Epithelial cell of alveolus of lung (primary cell): ENCODE results near the gene ARV1. TPM values are rescaled to one million over a fixed set of nuclear protein-coding genes. Genes with fewer than 3 reads are reported as not detected.

ENCODE experiments used
- total RNA-seq: library from RNA; depleted of rRNA; stranded (reverse); fragments of >200 nt; gene quantifications from 2 replicates; pipeline ENCODE4 v1.2.1, GENCODE V29; 2015

ARV1 gene
- 12.9 and 29.8 TPM in 2 replicates for total RNA-seq

DNA sequence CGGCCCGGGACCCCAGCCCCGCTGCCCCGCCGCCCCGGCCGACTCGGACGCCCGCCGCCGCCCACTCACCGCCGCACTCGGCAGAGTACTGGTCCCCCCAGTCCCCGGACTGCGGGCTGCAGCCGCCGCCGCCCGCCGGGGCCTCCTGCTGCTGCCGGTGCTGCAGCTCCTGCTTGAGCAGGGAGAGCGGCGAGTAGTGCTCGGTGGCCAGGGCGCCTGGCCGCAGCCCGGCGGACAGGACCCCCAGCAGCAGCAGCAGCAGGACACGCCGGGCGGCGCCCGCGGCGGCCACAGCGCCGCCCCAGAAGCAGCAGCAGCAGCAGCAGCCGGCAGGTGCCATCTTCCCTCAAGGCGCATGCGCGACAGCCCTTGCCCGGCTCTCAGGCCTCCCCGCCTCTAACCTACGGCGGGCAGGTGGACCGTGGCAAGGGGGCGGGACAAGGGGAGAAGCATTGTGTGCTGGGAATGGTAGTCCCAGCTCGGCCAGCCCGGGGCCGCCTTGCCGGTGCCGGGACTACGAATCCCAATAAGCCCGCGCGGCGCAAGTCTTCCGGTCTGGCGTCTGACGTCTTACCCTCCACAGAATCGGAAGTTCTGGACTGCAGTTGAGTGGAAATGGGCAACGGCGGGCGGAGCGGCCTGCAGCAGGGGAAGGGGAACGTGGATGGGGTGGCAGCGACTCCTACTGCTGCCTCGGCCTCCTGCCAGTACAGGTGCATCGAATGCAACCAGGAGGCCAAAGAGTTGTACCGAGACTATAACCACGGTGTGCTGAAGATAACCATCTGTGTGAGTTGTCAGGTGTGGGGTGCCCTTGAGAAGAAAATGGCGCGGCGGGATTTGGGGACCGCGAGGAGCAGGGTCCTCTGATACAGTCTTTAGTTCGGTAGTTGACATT lies at the start of gene ARV1, which contains the start of gene TTC13:
TSS of gene ARV1 (plus strand) at position 604 of the 898 bp plus-strand sequence. CDS start at position 616, 12 bp downstream.
TSS of gene TTC13 (minus strand) at position 371 of the 898 bp plus-strand sequence. CDS start at position 340, 31 bp downstream.

DNA sequence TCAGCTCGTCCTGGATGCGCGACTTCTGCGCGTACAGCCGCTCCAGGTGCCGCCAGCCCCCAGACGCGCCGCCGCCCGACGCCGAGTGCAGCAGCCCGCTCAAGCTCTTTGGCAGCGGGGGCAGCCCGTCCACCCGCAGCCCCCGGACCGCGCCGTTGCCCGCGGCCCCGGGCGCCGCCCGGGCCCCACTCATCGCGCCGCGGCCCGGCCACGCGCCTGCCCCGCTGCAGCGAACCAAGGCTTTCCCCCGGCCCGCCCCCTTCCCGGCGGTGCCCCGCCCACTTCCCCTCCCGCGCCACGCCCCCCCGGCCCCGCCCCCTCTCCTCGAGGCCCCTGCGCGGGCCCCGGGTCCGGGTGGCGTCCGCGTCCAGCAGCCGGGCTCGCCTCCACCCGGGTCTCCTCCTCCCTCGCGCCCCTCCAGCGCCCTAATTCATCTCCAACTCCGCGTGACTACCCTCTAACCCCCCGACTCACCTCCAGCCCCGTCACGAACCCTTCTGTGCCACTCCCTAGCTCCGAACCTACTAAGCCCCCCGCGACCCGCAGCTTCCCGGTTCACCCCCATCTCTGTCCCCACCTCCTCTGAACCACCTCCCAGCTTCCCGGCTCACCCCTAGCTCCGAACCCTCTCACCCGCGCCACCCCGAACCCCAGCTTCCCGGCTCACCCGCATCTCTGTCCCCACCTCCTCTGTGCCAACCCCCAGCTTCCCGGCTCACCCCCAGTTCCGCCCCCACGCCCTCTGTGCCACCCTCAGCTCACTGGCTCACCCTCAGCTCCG lies 61.3 kb downstream of the ARV1 start, which contains the start of gene FAM89A:
TSS of gene FAM89A (minus strand) at position 236 of the 781 bp plus-strand sequence. CDS start at position 193, 43 bp downstream.

Other genes with a start within 250 kb of the ARV1 start
- gene CAPN9, start 231.7 kb upstream of the ARV1 start, total RNA-seq, result not detected in 2 replicates
- gene C1orf198, start 110.6 kb upstream of the ARV1 start, total RNA-seq, result 9.3 and 28.4 TPM in 2 replicates
- gene TTC13, start 233 bp upstream of the ARV1 start, total RNA-seq, result 4.1 and 7.8 TPM in 2 replicates
- 5.1 and 7.8 TPM in 2 replicates for gene FAM89A, start 61.2 kb downstream of the ARV1 start, total RNA-seq
- gene TRIM67, start 183.0 kb downstream of the ARV1 start, total RNA-seq, result not detected in 2 replicates